ENCODE results near the gene SPECC1.

- TF ChIP-seq SUZ12 (IDR thresholded peaks at IDR 0.05; ENCODE audit: extremely low read depth, insufficient read depth, insufficient read length), result no peak
- TF ChIP-seq YY1 (IDR thresholded peaks at IDR 0.05; ENCODE audit: insufficient read depth, insufficient read length), result no peak
- TF ChIP-seq ZNF274 (IDR thresholded peaks at IDR 0.05; ENCODE audit: low read depth, low read length), result no peak
These were observed 136.4 kb downstream of the SPECC1 start for GRCh38 chr17:20145567-20145966.

Data from NT2/D1 (cell line).